Stimulated activated CD4-positive, alpha-beta T cell treated with anti-CD3 and anti-CD28 coated beads, Interleukin-12 subunit alpha, Interleukin-12 subunit beta, amount 100 ng/mL, for 4 hours (primary cell): ENCODE data around the gene SH2B2.

Experiments used
- DNase-seq: peaks from one replicate; pipeline ENCODE4 v3.0.0-alpha.2; 2020

SH2B2 gene

DNA sequence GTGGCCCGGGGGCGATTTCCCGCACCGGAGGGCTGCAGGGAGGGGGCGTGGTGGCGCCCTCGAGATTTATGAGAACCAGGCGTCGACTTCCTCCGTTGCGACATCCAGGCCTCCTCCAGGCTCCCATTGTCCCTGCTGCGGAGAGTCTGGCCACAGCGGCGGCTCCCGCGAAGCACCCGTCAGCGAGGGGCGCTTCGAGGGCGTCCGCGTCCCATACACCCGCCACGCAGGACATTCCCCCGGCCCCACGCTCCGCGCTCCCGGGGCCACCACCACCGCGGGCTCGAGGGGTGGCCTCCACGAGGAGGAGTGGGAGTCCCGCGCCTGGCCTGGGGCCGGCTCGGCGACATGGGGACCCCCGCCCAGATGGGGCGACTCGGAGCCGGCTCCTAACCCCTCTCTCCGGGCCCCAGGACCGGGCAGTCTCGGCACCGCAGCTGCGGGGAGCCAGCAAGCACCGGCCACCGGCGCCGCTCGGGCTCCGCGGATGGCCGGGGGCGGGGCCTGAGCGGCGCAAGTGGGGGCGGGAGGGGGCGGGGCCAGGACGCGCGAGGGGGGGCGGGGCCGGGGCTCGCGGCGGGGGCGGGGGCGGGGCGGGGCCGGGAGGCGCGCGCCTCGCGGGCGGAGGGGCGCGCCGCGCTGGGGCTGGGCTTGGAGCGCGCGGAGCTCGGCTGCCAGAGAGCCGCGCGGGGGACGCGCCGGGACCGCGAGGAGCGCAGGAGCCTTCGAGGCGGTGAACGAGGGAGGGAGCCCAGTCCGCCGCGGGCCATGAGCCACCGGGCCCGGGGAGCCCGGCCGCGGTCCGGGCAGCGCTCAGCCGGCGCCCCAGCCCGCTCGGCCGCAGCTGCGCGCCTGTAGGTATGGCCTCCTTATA, at the start of gene SH2B2:
Gene SH2B2 (plus strand): TSS at position 632 of the 874 bp plus-strand sequence. CDS start 13,683 bp downstream, outside the sequence.
- DNase-seq, result peak; percentile 43

DNA sequence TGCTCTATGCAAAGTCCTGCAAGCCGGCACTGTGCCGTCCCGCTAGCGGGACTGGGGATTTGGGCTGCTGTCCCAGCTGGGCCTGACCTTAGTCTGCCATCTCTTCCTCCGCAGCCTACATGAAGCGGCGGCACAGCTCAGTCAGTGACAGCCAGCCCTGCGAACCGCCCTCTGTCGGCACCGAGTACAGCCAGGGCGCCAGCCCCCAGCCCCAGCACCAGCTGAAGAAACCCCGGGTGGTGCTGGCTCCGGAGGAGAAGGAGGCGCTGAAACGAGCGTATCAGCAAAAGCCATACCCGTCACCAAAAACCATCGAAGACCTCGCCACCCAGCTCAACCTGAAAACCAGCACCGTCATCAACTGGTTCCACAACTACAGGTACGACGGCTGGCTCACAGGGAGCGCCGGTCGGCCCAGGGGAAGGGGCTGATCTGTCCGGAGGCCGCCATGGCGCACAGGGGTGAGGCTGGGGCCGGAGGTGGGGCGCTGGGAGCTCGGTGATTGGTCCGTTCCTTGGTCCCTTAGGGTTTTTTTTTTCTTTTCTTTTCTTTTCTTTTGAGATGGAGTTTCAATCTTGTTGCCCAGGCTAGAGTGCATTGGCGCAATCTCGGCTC, 47.4 kb upstream of the SH2B2 start:
- no peak for DNase-seq

GRCh38 chr7:102241431-102241830, 45.2 kb upstream of the SH2B2 start:
- no peak for DNase-seq

DNA sequence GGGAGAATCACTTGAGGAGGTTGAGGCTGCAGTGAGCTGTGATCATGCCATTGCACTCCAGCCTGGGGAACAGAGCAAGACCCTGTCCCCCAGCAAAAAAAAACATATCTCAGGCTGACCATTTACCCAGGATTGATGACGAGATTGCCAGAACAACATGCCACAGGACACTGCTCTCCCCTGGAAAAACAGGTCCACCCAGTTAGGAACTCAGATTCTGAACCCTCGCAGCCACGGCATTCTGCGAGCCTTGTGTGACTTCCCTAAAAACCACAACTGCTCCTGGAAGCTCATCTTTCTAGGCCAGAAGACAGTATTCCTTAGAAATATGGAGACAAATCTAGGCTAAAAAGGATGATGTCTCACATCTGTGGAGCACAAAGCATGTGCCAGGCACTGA, 42.1 kb upstream of the SH2B2 start:
- no peak for DNase-seq

DNA sequence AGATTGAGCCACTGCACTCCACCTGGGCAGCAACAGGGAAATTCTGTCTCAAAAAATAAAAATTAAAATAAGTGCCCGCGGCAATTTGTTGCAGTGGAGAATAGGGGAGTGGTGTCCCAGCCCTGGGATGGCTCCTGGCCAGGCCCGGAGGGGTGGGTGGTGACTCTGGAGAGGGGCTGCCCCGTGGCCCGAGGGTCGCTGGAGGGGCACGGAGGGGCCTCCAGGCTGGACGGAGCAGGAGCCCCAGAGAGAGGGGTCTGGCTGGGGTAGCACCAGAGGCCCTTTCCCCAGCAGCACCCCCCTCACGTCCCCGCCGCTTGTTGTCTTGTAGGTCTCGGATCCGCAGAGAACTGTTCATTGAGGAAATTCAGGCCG, 38.6 kb upstream of the SH2B2 start:
- DNase-seq, result no peak

GRCh38 chr7:102248456-102249395, 37.9 kb upstream of the SH2B2 start:
- DNase-seq, result no peak

- no peak for DNase-seq
These were observed 34.9 kb upstream of the SH2B2 start for GRCh38 chr7:102251531-102252365.

DNA sequence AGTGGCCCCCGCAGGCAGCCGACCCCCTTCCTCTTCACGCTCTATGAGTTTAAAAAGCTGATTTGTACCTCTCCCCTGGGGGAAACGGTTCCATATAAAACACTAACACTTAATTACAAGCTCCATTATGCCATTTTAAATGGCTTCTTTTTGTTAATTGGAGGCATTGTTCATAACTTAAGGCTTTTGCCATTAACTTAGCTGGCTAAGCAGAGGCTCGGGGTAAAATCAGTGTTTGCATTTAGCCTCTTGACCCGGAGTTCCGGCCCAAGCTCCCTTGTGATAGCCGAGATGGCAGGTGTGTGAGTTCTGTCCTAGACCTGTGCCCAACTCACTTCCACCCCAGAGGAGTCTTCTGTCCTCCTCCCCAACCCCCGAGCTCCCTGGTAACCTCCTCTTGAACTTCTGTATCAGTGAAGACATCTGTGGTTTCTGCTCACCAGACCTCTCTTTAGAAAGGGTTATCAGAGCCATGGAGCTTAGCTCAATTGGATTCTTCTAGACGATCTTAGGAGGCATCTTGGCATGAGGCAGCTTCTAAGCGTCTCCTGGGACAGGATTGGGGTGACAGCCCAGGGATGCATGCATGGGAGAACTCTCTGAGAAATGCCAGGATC, 34.2 kb upstream of the SH2B2 start:
- no peak for DNase-seq

DNA sequence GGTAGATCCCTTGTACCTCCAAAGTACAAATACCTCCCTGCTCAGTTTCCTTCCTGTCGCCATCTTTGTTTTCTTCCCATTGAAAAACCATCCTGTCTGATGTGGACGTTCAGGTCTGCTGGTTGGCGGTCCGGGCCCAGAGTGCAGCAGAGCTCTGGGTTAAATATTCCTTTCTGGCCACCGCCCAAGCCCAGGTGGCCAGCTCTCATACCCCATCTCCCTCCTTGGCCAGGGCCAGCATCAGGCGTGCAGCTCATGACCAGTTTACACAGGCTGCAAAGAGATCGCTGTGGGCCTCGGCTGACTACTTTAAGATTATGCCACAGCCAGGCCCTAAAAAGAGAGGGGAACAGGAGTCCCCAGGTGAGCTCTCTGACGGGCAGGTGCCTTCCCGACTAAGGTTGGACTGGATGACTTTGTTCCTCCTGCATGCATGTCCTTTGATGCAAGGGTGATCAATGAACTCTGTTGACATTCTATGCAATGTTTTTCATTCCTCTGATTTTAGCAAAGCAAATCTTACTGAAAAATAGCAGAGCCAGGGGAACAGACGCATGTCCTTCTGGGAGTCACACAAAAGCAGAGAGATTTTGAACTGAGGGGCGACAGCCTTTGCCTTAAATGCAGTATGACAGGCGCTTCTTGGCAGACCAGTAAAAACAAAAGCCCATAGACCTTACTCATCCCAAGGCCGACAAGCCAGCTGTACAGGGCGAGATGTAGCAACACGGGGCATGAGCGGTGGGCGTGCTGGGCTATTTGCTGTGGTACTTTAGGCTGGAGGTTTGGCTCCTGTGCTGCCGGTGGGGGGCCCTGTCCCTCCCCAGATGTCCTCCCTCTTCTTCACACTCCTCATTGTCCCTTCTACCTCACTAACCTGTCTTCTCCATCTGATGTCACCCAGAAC, 33.3 kb upstream of the SH2B2 start:
- no peak for DNase-seq

DNA sequence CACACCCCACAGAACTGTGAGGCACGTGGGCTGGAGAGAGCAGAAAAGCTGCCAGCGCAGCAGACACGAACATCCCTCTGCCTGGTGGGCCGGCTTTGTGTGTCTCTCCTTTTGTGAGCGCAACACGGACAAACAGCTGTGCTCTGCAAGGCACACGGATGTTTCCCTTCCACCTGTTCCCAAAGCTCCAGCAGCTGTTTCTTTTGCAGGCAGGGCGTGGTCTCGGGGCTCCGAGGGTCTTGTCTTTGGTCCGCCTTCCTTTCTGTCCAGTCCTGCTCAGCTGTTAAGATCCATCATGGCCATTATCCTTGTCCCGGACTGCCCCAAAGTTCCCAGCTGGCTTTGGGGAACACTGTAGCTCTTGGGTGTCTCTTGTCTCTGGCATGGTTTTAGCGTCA, 32.7 kb upstream of the SH2B2 start:
- DNase-seq, result no peak

- DNase-seq, result no peak
These were observed 32.1 kb upstream of the SH2B2 start for GRCh38 chr7:102254521-102254920.

DNA sequence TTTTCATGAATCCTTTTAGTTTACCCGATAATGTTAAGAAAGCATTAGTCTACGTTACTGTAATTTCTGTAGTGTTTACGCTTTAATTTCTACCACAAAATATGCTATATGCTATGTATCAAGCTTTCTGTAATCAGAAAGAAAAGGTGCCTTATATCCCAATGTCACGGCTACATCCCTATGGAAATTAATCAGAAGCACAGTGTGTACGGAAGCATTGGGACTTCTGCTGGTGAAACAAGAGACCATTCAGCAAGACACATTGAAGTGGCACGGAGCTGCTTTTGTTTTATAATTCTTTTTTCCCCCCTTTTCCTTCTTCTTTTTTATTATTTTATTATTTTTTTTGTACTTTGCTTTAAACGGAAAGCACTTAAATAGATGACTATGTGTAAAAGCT, 31.2 kb upstream of the SH2B2 start:
- no peak for DNase-seq

- DNase-seq, result no peak
These were observed 30.8 kb upstream of the SH2B2 start for GRCh38 chr7:102255916-102256315.

DNA sequence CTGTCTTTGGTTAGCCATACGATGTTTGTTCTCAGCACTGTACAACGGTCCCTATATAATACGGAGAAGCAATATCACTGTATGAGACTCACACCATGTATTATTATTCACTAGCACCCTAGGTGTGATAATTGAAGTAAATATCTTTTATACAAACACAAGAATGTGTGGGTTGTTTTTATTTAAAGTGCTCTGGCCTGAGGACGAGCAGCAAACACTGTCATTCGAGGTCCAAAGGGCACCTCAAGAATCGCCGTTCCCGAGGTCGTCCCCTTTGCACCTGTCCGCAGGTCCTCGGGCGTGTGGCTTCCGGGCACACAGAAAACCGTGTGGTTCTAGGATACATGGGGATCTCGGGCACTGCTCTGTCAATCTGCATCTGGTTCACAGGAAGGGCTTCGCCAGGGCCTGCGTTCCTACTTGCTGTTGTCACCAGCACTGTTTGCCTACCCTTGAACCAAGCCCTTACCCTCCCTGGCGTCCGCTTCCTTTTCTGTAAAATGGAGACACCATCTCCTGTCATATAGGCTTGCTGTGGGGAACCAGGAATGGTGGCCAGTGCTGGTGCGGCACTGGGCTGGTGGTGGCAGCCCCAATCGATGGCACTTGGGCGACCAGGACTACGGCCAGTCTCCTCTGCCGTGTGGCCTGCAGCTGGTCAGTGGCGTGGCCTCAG, 28.5 kb upstream of the SH2B2 start:
- DNase-seq, result no peak

GRCh38 chr7:102258749-102259107, 27.9 kb upstream of the SH2B2 start:
- DNase-seq, result no peak

DNA sequence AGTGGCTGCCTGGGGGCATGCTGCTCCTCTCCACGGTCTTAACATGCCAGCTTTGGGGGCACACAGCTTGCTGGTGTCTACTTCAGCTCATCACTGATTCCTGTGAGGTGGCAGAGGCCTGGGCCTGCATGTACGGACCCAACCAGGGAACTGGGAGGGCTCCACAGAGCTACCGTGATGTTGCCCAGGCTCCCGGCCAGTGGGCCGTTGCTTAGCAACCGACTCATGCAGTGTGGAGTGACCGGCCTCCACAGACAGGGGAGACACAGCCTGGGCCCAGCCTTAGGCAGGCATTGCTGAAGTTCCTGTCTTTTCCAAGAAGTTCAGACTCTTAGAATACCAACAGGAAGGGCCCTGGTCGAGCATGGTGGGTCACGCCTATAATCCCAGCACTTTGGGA, 25.8 kb upstream of the SH2B2 start:
- no peak for DNase-seq

- no peak for DNase-seq
These were observed 25.2 kb upstream of the SH2B2 start for GRCh38 chr7:102261451-102261850.

DNA sequence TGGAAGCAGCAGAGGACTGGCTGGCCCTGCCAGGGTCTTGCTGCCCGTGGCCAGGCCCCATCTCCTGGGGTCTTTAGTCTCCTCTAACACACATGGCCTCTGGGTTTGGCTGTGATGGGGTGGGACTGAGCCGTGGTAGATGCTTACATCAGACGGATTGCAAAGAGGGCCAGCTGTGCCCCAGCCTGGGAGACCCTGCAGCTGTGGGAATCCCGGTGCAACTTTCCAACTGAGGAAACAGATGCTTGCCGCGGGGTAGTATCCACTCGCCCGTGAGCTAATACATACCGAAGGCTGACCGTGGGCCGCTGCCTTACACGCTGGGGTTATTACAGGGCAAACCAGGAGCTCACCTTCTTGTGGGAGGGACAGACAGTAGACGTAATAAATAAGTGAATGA, 24.1 kb upstream of the SH2B2 start:
- no peak for DNase-seq

DNA sequence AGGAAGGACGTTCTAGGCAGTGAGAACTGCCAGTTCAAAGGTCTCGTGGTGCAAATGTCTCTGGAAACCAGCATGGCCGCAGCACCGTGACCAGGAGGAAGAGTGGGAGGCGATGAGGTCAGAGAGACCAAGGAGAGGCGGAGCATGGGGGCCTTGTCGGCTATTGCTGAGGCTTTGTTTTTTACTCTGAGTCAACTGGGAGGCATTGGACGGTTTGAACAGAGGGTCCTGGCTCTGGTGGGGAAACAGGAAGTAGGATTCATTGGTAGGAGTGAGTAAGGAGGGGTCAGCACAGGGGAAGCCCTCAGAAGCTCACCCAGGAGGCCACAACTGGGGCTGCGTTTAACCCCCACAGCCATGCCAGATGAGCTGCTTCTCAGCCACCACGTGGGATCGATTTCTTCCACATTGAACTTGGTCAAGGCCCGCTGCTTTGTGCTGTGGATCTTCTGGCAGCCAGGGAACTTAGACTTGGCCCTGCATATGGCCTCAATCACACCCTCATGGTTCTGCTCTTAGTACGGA, 22.2 kb upstream of the SH2B2 start:
- DNase-seq, result no peak

- no peak for DNase-seq
These were observed 20.1 kb upstream of the SH2B2 start for GRCh38 chr7:102266541-102266940.
